SU-DHL-6 (cell line): Measurements from ENCODE around the gene PRKCZ.

ENCODE experiments used
- H2AFZ ChIP-seq: fragments of 200-600 bp; sonication (generic); 2 replicates; pipeline ENCODE4 v1.6.1; 2014; ENCODE audit warnings: low read depth, mild to moderate bottlenecking, moderate library complexity, mixed read lengths, antibody characterized with exemption, low read length; ENCODE audit not compliant: severe bottlenecking
- H3F3A ChIP-seq: fragments of 200-600 bp; shearing (Covaris generic); 2 replicates; pipeline ENCODE4 v1.6.0; 2016; ENCODE audit warnings: antibody characterized with exemption, mild to moderate bottlenecking; ENCODE audit not compliant: insufficient read depth
- H3K27ac ChIP-seq: fragments of 200-600 bp; sonication (generic); 2 replicates; pipeline ENCODE4 v1.5.1; 2016; ENCODE audit warnings: low read depth, mild to moderate bottlenecking, low read length, moderate library complexity, mixed read lengths
- H3K27me3 ChIP-seq: fragments of 200-600 bp; sonication (generic), shearing (Covaris generic); 2 replicates; pipeline ENCODE4 v1.6.0; 2014; ENCODE audit warnings: mild to moderate bottlenecking, low read length
- H3K36me3 ChIP-seq: fragments of 200-600 bp; sonication (generic); 2 replicates; pipeline ENCODE4 v1.6.1; 2014; ENCODE audit warnings: mild to moderate bottlenecking, low read length, mixed read lengths
- H3K4me2 ChIP-seq: fragments of 300-600, 200-600 bp; shearing (Covaris generic), sonication (generic); 2 replicates; pipeline ENCODE4 v1.6.0; 2014; ENCODE audit warnings: low read length, low read depth, mild to moderate bottlenecking; ENCODE audit not compliant: poor library complexity, severe bottlenecking
- H3K4me3 ChIP-seq: fragments of 200-600 bp; sonication (generic); 2 replicates; pipeline ENCODE4 v1.5.1; 2014; ENCODE audit warnings: antibody characterized with exemption, low read length, mild to moderate bottlenecking, mixed read lengths; ENCODE audit not compliant: insufficient read depth, poor library complexity, severe bottlenecking
- H3K79me2 ChIP-seq: fragments of 200-600 bp; sonication (generic); 2 replicates; pipeline ENCODE4 v1.6.1; 2014; ENCODE audit warnings: mild to moderate bottlenecking, low read length, moderate library complexity; ENCODE audit not compliant: insufficient read depth
- H3K9ac ChIP-seq: fragments of 200-600 bp; sonication (generic); 2 replicates; pipeline ENCODE4 v1.7.0; 2014; ENCODE audit warnings: mild to moderate bottlenecking, low read length
- H3K9me2 ChIP-seq: fragments of 200-600 bp; sonication (generic); replicated peaks from 2 replicates; pipeline ENCODE4 v1.6.1; 2014; ENCODE audit warnings: low read length; ENCODE audit not compliant: insufficient read depth
- H3K9me3 ChIP-seq: fragments of 200-600 bp; sonication (generic); 2 replicates; pipeline ENCODE4 v1.6.1; 2014; ENCODE audit warnings: low read length, mixed read lengths; ENCODE audit not compliant: insufficient read depth
- H4K20me1 ChIP-seq: fragments of 200-600 bp; sonication (generic); 2 replicates; pipeline ENCODE4 v1.6.1; 2014; ENCODE audit warnings: low read depth, mild to moderate bottlenecking, antibody characterized with exemption, low read length, moderate library complexity, mixed read lengths
- EZH2phosphoT487 ChIP-seq: fragments of 200-600 bp; sonication (generic), shearing (Covaris generic); conservative IDR thresholded peaks from 2 replicates; pipeline ENCODE4 v1.6.1; 2018; ENCODE audit warnings: mild to moderate bottlenecking, antibody characterized with exemption, low read length, moderate library complexity, mixed read lengths
- TF ChIP-seq, protein P1 (sequence below): fragments of 200-600 bp; sonication (generic); IDR thresholded peaks from one replicate; pipeline ENCODE4 v1.5.1; 2017; ENCODE audit warnings: antibody characterized with exemption, mild to moderate bottlenecking, low read length, moderate library complexity; ENCODE audit not compliant: insufficient read depth, poor library complexity, severe bottlenecking

PRKCZ gene

DNA sequence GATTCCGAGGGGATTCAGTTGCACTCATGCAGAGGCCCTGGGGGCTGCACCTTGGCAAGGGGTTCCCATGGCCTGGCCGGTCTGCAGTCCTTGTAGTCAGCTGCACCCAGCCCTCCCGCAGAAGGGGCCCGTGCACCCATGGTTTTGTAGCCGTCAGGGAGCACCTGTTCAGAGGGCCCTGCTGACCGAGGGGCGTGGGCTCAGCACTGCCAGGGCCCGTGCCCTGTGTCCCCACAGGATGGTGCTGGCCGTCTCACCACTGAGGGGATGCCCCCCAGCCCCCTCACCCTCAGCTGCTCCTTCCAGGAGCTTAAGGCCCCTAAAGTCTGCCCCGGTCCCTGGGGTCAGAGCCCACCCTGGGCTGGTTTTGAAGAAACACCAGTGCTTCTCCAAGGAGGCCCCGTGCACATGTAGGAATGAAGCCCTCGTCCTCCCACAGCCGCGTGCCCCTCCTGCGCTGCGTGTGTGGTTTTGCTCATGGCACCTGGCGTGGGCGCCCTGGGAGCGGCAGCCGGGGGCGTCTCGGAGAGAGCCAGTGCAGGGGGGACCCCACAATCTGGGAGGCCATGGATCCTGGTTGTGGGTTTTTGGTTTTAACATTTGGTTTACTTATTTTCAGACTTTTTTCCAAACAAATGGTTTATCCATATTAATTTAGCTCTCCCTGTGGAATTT is 40.1 kb downstream of the PRKCZ start:
- no peak overlapping the region for H3K4me3 ChIP-seq
- no peaks in the 10 kb centered on the region for H3K79me2 ChIP-seq
- no peak overlapping the region for H3K9ac ChIP-seq
- no peaks in the 10 kb centered on the region for H3K36me3 ChIP-seq
- no peaks in the 10 kb centered on the region for H3K9me2 ChIP-seq
- no peak overlapping the region for H2AFZ ChIP-seq
- no peaks in the 10 kb centered on the region for H3F3A ChIP-seq
- no peaks in the 10 kb centered on the region for H3K9me3 ChIP-seq
- TF ChIP-seq EZH2phosphoT487, result no peak
- TF ChIP-seq, protein P1, sequence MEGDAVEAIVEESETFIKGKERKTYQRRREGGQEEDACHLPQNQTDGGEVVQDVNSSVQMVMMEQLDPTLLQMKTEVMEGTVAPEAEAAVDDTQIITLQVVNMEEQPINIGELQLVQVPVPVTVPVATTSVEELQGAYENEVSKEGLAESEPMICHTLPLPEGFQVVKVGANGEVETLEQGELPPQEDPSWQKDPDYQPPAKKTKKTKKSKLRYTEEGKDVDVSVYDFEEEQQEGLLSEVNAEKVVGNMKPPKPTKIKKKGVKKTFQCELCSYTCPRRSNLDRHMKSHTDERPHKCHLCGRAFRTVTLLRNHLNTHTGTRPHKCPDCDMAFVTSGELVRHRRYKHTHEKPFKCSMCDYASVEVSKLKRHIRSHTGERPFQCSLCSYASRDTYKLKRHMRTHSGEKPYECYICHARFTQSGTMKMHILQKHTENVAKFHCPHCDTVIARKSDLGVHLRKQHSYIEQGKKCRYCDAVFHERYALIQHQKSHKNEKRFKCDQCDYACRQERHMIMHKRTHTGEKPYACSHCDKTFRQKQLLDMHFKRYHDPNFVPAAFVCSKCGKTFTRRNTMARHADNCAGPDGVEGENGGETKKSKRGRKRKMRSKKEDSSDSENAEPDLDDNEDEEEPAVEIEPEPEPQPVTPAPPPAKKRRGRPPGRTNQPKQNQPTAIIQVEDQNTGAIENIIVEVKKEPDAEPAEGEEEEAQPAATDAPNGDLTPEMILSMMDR, result no peak
- H3K27me3 ChIP-seq, result no peaks in the 10 kb centered on the region
- H3K27ac ChIP-seq, result no peak overlapping the region
- H4K20me1 ChIP-seq, result no peaks in the 10 kb centered on the region
- H3K4me2 ChIP-seq, result no peak overlapping the region

DNA sequence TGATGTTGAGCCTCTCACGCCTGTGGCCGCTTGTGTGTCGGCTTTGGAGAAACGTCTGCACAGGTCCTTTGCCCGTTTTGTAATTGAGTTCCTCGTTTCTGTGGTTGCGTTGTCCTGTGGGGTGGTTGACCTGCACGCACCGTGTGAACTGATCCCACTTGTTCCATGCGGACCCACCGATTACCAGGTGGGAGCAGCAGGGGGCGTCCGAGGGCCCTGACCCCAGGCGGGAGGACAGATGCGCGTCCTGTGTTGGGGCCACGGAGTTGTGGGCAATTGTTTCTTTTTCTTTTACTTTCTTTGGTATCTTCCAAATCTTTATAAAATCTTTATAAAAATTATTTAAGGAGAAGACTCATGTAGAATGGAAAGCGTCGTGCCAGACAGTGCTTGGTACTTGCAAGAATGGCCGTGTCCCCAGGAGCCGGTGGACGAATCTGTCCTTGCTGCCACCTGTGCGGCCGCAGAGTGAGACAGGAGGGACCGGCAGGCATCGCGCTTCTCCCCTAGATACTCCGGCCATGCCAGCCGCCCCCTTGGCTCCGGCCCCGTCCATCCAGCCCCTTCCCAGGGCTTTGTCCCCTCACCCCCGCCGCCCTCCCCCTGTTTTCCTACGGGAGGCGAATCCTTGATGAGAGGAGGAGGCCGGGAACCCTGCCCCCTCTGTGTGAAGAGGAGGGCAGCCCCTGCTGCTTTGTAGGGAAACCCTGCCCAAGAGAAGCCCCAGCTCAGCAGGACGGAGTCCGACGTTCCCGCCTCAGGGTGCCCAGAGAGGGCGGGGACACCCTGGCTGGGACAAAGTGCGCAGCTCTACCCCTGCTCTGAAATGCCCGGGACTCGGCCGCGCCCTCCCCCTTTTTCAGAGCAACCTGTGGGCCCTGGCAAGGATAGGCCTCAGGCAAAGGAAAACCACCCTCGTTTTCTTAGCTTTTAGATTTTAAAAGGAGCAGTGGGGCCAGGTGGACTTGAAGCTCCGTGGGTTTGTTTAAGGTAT is 41.7 kb downstream of the PRKCZ start:
- Histone ChIP-seq H3K79me2 (no peaks in the 10 kb centered on the region), H3K4me3 (no peak overlapping the region), H3K9ac (no peak overlapping the region), H3K27me3 (no peaks in the 10 kb centered on the region), H3F3A (no peaks in the 10 kb centered on the region), H3K27ac (no peak overlapping the region), H3K9me3 (no peaks in the 10 kb centered on the region), H4K20me1 (no peaks in the 10 kb centered on the region), H3K9me2 (no peaks in the 10 kb centered on the region), H2AFZ (no peak overlapping the region), H3K36me3 (no peaks in the 10 kb centered on the region), H3K4me2 (no peak overlapping the region)
- TF ChIP-seq, protein P1, result no peak
- no peak for TF ChIP-seq EZH2phosphoT487

DNA sequence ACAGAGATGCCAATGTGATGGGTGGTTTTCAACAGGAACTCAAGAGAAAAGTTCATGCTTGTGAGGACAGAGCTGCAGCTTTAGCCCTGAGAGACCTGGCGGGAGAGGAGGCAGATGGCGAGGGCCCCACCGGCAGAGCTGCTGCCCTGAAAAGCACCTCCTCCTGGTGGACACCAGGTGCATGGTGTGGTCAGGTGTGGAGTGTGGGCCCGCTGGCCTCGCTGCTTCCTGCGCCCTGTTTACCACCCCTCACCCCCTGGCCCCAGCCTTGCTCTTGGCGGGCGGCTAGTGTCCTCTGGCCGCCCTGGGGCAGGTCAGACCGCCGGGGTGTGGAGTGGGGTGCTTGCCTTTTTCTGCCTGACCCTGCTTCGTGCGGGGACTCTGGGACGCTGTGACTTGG is 42.8 kb downstream of the PRKCZ start:
- Histone ChIP-seq H3K27ac (no peak overlapping the region), H3K9me2 (no peaks in the 10 kb centered on the region), H3K4me2 (no peak overlapping the region), H3K9ac (no peak overlapping the region), H3K79me2 (no peaks in the 10 kb centered on the region), H3K27me3 (no peaks in the 10 kb centered on the region), H3K4me3 (no peak overlapping the region), H2AFZ (no peak overlapping the region), H3K36me3 (no peaks in the 10 kb centered on the region), H4K20me1 (no peaks in the 10 kb centered on the region), H3F3A (no peaks in the 10 kb centered on the region), H3K9me3 (no peaks in the 10 kb centered on the region)
- TF ChIP-seq EZH2phosphoT487, result no peak
- TF ChIP-seq, protein P1, result no peak
